HG02970 (cell line): Measurements from ENCODE around the gene FMNL2.
"Not testable (repeated sequence)": the region's sequence is repeated elsewhere in the genome, so short reads cannot be mapped to it uniquely, and the experiment has no call there.

Source experiments
- ATAC-seq: cut with Tn5 transposase; IDR thresholded peaks from one replicate; pipeline ENCODE4 v1.9.1; 2021; ENCODE audit warnings: mild to moderate bottlenecking, moderate library complexity, moderate number of reproducible peaks; ENCODE audit not compliant: unreplicated experiment, low FRiP score

Gene FMNL2

DNA sequence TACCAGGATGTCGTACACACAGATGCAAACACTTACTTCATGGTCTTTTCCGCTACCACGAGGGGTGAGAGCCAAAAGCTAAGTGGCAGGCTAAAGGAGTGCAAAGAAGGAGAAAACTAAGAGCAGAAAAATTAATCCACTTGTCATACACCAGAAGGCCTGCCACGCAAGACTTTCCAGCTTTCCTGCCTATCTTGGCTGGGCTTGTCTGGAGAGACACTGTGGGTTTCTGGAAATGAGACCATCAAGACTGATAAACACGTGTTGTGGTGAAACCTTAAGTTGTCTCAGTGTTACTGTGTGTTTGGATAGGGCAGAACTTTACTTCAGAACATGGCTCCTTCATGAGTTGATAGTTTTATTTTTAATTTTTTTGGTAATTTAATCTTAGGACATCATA, 175.6 kb downstream of the FMNL2 start:
- no peak for ATAC-seq

DNA sequence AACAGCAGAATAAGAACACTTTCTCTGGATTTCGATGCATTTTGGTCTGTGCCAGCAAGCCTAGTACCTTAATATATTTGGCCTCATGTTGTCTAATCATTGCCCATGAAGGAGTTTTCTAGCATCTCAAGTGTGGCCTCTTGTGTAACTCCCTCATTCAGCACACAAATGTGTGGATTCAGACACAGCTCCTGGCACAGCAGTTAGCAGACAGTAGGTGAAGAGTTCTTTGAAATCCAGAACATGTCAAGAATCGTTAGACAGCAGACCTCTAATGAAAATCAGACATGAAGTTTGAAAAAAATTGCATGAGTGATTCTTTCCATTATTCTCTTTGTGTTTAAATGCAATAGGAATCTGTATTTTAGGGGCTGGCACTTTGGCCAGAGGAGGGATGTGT, 177.0 kb downstream of the FMNL2 start:
- ATAC-seq: no peak

DNA sequence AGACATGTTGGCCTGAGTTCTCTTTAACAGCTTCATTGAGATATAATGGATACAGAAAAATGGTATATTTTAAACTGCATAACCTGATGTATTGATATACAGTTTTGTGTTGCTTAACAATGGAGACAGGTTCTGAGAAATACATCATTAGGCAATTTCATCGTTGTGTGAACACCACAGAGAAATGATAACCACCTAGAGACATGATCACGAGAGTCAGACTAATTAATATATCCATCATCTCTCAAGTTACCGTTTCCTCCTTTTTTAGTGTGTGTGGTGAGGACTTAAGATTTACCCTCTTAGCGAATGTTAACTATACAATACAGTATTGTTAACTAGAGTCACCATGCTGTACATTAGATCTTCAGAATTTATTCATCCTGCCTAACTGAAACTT, 178.1 kb downstream of the FMNL2 start:
- ATAC-seq: no peak

DNA sequence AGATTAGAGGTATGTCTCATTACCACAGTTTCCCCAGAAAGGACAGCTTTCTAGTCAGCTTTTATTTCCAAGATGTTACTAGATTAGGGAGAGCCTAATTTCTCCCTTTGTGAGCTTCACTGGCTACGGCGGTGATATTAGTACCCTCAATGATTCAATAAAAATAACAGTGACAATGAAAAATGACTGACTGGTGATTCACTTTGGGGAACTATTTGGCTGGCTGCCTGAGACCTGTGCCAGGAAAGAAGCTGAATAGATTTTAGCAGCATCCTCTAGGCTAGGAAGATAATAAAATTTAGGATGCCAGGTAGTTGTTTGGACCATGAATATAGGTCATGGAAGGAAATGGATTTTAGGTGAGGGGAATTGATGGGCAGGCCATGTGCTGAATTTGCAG, 178.7 kb downstream of the FMNL2 start:
- ATAC-seq: no peak

DNA sequence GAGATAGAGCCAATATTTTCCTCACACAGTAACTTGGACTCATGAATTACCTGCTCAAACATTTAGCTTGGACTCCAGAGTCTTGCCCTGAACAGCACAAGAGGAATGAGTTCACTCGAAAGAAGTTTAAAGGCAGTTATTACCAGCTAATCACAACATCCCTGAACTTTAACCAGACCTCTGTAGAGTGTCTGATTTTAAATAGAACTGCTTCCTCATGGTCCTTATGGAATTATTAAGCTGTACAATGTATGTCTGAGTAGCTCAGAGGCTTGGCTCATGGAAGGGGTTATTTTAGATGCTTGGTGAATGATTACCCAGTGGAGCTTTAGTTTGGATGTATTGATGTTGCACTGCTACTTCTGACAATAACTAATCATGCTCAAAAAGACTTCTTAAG, 183.1 kb downstream of the FMNL2 start:
- no peak for ATAC-seq

DNA sequence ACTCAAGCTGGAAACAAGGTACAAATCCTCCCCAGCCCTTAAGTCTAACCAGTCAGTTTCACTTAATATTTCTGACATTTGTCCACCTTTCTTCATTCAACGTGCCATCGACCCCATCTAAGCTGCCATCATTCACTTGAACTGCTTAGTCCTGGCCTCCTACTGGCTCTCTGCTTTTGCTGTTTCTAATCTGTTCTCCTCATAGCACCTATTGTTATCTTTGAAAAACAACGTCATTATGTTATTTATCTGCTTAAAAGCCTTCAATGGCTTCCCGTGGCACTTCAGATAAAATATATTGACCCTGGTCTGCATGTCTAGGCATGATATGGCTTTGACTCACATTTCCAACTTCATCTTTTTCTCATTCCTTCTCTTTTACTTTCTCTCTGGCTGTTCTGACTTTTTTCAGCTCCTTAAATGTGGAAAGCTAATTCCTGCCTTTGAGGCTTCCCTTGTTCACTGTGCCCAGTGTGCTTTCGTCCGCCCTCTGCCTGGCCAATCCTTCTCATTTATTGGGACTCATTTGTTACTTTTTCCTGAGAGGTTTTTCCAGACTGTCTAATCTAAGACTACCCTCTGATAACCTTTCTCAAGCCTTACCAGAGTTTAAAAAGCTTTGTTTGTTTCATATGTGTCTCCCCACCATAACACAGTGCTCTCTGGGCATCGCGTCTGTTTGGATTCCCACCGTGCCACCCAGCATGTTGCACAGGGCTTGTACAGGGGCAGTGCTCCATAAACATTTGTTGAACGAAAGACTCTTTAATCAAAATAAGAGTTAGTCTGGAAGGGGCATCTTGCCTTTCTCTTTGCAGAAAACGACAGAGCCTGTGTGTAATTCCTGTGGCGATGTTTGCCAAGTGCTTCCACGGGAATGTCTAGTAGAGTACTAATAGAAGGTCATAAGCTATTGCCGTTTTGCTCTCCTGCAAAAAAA, 183.9 kb downstream of the FMNL2 start:
- ATAC-seq: no peak

DNA sequence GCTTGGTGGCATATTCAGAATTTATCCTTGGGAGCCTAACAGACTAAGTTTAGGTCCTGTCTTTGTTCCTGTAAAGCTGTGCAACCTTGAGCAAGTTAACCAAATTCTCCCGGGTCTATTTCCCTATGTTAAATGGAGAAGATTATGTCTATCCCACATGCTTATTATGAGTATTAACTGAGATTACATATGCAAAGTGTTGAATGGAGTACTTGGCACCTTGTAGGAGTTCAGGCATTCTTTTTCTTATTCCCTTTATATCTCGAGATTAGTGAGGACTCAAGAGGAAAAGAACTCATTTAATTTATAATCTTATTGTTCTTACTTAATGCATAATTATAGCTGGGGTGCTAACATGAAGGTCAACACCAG, 184.6 kb downstream of the FMNL2 start:
- no peak for ATAC-seq

DNA sequence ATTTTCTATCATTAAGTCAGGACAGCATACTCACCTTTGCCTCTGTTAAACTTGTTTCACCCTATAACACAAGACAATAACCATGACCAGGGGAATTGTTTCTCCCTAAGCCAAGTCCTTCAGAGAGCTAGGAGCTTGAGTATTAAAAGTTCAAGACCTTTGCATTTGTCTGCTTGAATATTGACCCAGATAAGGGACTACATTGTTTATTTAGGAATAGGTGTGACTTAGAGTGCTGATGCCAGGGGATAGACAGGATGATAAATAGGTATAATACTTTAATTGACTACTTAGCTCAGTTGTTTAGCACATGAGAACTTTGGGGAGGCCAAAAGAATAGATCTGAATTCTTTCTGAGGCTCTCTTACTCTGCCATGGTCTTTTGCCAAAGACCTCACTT, 185.8 kb downstream of the FMNL2 start:
- no peak for ATAC-seq

DNA sequence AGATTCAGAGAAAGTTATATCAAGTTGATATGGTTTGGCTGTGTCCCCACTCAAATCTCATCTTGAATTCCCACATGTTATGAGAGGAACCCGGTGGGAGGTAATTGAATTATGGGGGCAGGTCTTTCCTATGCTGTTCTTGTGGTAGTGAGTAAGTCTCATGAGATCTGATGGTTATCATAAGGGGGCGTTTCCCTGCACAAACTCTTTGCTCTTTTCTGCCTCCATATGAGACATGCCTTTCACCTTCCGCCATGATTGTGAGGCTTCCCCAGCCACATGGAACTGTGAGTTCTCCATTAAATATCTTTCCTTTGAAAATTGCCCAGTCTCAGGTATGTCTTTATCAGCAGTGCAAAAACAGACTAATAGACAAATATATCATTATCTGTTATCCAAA, 187.5 kb downstream of the FMNL2 start:
- not testable (repeated sequence) for ATAC-seq

DNA sequence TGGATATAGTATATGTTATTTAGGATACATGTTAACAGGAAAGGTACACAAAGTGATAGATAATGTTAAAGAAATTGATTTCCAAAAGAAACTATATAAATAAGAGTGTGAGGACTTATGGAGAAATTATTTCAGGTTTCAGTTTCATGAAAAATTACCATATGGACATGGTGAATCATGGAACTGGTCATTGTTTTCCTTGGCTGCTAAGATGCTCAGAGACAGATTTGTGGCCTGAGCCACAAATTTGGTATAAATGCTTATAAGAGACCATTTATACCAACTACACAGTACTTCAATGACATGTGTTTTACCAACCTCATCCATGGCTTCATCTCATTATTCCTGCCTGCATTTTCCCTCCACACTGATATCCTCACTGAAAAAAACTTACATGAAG, 188.1 kb downstream of the FMNL2 start:
- ATAC-seq: no peak

DNA sequence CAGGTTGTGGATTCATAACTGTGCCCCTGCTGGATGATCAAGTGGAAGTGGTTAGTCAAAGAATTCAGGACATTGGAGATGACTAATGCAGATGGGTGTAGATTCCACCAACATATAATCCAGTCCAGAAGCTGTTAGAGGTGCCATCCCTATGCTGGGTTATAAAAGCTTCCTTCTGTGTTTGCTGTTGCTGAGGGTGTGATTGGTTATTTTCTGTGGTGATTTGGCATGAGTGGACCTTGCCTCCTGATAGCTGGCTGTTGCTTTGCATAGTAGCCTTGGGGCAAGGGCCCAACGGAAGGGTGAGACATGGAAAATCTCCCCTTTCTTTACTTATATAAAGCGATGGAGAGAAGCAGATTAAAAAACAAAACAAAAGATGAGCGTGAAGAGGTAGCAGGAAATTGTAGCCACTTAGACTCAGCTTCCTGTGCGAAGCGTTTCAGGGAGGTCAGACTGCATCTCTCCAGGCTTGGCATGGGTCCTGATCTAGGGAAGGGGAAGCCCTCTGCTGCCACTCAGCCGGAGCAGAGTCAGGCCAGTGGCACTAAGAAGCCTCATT, 190.4 kb downstream of the FMNL2 start:
- ATAC-seq: no peak

DNA sequence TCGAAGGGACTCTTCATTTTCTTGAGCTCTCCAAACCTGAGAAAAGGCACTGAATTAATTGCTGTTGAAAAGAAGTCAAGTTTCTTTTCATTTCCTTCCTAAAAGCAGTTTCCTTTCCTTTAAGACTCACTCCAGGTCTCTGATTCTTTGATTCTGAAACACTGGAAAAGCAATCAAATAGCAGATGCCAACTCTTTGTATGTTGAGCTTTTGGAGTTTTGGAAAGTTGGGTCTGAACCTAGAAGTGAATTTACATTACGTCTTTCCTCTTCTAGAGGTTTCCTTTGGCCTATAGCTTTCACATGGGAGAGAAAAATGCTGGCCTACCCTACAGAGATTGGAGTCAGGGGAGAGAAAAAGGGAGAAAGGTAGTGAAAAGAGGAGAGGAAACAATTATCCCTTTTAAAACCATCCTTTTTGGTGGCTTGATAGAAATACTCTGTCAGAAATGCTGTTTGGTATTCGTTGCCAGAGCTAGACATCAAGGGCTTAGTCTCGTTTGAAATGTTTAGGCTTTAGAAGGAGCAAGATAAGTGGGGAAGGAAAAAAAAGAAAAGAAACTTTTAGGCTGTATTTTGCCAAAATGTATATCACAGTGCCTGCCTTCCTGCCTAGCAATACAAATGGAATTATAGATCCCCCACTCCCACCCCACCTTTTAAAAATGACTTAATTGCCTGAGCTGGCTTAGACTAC, 194.6 kb downstream of the FMNL2 start:
- no peak for ATAC-seq

DNA sequence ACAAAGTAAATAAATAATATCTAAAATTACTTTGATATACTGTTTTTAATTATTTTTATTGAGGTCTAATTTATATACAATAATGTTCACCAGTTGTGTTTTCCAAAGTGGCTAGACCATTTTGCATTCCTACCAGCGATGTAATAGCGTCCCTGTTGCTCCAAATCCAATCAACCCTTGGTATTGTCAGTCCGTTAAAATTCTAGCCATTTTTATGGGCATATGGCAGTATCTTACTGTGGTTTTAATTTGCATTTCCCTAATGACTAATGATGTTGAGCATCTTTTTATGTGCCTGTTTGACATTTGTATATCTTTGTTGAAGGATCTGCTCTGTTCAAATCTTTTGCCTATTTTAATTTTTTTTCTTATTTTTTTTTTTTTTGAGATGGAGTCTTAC, 197.3 kb downstream of the FMNL2 start:
- no peak for ATAC-seq

DNA sequence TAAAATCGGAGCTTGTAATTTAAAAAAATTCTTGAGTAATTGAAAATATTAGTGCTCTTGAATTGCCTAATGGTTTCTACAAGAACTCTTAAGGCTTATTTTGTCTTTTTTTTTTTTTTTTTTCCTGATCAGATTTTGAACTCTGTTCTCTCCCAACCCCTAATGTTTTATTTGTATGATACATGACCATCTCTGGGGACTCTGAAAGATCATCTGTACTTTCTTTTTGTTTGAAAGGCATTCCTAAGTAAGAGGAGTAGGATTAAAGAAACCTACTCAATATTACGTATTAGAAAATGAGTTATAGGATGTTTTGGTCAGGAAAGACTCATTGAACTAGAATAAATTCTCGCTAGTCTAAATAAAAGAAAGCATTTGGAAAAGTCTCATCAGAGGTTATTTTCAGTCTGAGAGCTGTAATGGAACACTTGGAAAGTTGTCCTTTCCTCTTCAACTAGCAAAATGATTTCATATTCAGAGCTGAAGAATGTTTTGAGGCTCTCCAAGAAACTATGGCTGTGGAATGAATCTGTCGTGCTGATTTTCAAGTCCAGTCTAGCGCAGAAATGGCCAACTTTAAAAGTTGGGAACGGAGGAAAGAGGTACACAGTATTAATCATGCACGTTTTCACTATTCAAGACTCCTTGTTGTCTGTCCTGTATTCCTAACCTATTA, 199.6 kb downstream of the FMNL2 start:
- ATAC-seq: no peak

DNA sequence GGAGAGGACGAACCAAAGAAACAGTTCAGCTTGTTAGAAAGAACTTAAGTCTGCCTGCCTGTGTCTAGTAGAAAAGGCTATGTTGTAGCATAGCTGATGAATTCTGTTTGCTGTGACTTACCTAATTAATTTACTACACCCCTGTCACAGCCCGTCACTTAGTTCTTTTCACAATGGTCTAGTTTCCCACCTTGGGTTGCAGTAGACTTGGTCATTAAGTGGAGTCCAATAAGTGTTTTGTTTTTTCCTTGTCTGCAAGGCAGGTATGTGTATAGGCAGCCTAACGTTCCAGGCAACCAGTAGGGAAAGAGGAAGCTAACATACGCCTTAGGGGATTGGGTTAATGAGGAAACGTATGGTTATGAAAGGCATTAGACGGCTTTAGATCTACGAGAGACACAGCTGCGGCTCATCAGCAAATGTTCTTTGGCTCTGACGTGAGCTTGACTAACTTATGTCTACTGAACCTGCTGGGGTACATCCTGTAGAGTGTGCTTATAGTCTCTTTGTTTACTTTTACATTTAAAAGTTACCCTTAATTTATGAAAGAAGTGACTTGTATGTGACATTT, 202.2 kb downstream of the FMNL2 start:
- no peak for ATAC-seq

DNA sequence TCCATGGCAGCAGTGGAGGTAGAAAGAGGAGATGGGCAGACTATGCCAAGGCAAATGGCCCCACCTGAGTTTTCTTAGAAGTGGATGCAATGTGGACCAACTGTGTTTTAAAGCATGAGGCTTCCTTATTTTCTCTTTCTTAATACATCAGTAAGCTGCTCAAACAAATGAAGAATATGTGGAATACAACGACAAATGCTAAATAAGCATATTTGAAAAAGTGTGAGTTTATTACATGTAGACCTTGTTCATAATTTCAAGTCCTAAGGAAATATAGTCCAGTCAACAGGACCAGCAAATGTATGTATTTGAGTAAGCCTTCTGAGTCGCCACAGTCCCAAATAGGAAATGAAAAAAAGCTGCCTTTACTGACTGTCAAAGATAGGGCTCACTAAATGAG, 204.4 kb downstream of the FMNL2 start:
- no peak for ATAC-seq

DNA sequence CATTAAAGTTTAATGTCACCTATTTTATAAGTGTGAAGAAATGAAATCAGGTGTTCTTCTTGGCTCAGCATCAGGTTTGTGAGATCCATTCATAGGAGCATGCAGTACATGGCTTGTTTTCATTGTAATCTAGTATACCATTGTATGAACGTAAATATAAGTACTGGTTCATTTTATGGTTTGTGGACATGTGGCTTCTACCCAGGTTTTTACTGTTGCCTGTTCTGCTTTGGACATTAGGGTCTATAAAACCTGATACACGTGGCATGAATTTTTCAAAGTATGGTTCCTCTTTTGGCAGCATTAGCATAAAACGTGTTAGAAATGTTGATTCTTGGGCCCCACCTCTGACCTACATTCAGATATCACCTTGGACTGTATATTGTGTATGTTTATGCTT, 206.7 kb downstream of the FMNL2 start:
- no peak for ATAC-seq

DNA sequence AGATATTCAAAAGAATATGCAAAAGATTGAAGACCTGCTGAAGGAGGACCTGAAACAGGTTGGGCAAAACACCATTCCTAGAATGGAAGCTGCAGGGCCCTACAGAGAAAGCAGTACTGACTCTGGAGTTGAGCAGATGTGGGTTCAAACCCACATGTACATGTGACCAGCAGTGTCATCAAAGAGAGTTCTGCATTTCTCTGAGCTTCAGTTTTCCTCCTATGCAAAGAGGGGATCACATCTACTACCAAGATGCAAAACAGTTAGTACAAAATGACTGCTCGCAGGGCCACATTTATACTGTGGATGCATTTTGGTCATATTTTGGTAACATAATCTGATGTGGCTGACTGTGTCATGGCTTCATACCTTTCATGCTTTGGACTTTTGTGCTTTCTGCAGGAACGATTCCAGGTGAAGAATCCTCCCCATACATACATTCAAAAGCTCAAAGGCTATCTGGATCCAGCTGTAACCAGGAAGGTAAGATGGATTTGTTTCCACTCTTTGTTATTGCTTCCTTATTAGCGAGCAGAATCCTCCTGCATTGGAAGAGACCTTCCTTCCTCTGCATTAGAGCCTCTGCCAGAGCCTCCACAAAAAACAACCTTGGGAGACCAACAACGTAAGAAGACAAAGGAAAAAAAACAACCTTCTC, 207.5 kb downstream of the FMNL2 start:
- ATAC-seq: no peak

DNA sequence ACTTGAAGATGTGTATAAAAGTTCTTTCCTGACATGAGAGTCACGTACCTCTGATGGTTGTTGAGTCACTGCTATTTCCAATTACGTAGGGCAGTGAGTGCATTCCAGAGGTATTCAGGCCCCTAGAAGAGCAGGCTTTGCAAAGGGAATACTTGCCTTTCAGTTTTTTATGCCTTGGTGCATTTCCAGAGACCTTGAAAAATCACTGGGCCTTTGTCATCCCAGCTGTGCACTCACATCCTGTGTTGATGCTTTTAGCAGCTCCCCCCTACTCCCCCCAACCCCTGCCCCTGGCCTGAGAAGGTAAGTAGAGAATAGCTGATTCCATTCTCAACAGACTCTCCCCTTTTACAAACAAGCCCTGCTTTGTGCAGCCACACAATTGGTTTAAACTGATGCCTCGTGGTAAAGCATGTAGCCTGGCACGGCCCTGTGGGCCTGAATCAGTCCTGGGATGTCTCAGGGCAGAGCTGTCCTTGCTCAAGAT, 208.1 kb downstream of the FMNL2 start:
- ATAC-seq: no peak

DNA sequence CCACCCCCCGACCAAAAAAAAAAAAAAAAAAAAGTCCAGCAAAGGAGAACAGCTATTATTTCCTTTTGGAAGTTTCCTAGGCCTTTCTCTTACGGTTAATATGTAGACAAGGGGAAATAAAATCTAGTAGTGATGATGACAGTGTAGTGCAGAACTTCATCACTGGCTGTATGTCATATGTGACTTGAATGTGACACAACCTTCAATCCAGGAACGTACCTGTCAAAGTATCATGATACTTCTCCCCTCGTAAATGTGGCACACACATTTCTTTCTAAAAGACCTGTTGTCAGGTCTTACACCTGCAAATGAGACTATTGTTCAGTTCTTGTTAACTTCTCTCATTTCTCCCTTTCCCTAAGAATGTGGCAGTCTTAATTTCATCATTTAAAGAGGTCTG, 208.7 kb downstream of the FMNL2 start:
- ATAC-seq: no peak
